GM19395 (cell line): ENCODE results near the gene SPECC1L.

Experiments used
- ATAC-seq: cut with Tn5 transposase; IDR thresholded peaks from one replicate; pipeline ENCODE4 v1.9.1; 2021; ENCODE audit warnings: mild to moderate bottlenecking, moderate library complexity; ENCODE audit not compliant: unreplicated experiment

The SPECC1L gene

DNA sequence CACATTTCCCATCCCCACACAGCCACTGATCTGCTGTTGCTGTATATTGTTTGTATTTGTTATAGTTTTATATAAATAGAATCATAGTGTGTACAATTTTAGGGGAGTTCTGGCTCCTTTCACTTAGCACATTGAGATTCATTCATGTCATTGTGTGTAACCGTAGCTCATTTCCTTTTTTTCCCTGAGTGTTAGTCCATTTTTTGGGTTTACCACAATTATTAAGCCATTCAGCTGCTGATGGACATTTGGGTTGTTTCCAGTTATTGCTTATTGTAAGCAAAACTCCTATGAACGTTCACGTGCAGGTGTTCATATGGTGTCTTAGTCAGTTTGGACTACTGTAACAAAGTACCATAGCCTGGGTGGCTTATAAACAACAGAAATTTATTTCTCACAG is 123.2 kb downstream of the SPECC1L start:
- ATAC-seq, result no peak

DNA sequence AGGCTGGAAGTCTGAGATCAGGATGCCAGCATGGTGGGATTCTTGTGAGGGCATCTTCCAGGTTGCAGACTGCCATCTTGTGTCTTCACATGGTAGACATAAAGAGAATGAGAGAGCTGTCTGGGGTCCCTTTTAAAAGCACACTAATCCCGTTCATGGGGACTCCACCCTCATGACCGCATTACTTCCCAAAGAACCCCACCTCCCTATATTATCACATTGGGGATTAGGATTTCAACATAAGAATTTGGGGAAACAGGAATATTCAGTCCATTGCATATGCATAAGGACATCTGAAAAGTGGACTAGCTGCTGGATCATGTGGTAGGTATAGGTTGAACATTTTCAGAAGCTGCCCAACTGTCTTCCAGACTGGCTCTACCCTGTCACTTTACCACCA is 123.6 kb downstream of the SPECC1L start:
- no peak for ATAC-seq

DNA sequence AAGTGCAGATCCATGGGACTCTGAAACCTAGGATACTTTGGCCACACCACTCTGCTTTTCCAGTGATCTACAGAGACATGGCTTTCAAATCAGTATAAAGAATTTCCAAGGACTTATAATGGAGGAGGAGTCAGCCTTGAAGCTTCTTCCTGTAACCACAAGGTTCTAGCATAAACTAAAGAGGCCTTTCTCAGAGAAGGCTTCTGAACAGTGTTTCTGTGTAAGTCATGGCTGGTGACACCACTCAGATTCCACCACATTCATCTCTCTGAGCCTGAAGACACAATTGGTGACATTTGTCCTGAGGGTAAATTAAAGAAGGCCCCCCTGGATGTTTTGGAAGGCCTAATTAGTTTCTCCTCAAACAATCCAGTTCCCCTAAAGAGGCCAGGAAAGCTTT is 127.8 kb downstream of the SPECC1L start:
- no peak for ATAC-seq

DNA sequence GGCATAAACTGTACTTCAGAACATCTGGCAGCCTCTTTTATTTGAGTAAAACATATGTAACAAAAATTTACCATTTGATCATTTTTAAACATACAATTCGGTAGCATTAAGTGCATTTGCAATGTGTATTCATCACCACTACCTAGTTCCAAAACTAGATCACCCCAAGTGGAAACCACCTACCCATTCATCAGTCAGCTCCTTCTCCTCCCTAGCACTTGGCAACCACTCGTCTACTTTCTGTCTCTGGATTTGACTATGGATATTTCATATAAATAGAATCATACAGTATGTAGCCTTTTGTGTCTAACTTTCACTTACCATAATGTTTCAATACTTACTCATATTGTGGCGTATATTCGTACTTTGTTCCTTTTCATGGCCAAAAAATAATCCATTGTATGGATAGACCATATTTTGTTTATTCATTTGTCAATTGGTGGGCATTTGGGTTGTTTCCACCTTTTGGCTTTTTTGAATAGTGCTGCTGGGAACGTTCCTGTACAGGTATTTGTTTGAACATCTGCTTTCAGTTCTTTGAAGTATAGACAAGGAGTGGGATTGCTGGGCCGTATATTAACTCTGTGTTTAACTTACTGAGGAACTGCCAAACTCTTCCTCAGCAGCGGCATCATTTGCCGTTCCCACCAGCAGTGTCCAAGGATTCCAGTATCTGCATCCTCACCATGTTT is 129.5 kb downstream of the SPECC1L start:
- ATAC-seq, result no peak

DNA sequence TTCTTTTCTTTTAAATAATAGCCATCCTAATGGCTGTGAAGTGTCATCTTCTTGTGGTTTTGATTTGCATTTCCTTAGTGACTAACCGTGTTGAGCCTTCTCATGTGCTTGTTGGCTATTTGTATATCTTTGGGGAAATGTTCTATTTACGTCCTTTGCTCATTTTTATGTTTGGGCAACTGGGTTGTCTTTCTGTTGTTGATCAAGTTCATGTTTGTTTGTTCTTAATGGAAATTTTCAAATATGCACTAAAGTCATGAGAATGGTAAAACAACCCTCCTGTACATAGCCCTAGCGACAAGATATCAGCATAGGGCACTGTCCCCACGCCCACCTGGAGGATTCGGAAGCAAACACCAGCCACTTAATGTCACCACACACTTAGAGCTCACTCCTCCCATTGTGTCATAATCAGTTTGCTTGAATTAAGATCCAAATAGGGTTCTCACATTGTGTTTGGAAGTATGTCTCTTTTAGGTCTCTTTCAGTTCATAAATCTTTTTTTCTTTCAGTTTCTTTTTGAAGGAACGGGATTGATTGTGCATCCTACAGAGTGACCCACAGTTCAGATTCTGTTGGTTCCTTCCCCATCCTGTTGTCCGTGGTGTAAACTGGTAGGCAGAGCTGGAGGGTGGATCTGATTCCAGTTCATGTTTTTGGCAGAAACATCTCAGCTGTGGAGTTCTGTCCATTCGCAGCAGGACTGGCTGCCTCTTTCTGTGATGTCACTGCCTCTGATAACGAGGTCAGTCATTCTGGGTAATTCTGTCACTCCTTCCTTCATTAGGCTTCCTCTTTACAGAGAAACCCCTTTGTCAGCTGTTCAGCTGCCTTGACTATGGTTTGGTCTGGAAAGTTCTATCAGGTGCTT is 130.3 kb downstream of the SPECC1L start:
- no peak for ATAC-seq

DNA sequence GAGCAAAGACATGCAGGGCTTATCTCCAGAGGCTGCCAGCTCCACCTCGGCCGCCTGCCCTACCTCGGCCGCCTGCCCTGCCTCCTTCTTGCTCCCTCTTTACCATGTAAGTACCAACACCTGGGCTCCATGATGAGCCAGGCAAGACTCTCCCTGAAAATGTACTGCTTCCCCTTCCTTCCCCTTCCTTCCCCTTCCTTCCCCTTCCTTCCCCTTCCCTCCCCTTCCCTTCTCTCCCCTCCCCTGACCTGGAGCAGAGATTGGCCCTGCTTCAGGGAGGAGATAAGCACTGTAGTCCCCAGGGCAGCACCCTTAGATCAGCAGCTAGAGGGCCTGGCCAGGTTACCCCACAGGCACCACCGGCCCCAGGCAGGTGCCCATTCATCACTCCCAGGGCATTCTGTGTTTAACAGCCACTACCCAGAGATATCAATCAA is 131.3 kb downstream of the SPECC1L start:
- no peak for ATAC-seq

DNA sequence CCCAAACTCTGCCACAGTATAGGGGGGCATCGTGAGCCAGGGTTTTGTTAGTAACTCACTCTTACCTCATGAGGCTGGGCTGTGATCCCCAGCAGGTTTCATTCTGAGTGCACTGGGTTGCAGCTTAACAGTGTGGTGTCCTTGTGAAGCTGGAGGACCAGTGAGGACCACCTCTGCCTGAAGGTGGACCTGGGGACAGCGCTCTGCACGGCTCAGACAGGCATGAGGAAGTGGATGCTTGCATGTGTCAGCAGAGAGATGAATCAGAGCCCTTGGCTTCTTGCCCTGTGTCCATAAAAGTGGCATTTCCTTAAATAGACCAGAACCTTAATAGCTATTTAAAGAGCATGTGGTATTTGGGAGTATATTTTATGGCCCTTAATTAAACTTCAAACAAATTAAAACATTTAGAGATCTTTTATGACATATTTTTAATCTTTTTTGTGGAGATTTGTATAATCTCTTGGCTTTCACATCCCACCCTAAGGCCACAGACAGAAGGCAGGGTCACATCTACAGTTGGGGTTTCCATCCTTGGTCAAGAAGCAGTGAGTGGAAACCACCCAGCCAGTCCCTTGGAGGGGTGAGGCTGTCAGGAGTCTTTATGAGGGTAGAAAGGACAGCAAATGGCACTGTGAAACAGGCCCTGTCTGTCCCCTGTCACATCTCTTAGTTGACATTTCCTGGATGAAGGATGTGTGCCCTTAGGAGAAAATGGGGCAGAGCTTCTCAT is 132.0 kb downstream of the SPECC1L start:
- ATAC-seq, result no peak

DNA sequence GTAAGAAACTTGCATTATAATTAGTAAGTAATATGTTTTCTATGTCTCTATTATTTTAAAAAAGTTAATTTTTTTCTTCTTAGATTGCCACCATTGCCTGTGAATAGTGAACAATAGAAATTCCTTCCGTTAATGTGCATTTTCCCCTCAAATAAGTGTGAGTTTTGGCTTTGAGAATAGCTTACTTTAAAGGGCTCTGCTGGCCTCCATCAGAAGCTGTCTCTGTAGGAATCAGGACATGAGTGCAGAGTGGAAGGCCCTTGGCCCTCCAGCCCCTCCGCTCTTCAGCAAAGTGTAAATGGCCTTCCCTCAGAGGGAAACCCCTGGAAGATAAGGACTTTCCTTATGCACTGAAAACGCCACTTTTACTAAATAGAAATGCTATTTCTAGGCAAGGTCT is 132.7 kb downstream of the SPECC1L start:
- no peak for ATAC-seq

DNA sequence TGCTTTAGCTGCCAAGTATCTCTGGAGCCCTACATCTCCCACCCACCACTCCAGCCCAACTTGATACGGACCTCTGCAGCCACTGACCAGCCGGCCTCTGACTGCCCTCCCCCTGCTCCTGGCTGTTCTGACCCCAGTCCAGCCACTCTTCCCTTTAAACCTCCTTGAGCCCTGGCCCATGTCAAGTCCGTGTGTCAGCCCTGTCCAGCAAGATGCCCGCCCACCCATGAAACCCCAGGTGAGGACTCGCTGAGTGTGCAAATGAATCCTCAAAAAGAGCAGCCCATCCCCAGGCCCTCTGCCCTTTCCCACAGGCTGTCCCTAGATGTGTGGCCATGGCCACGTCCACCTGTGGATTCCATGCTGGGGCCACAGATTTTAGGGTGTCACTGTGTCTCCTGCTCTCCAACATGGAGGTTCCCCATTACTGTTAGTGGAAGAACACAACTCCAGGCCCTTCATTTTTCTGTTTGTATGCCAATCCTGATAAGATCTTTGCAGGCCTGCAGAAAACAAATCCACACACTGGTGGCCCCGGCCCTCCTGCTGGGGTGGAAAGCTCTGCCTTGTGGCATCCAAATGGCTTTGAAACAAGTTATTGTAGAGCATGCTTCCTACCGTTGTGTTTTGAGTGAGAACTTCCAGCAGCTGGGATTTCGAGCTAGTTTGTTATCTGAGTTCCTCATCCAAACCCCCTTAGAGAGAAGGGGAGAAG is 134.1 kb downstream of the SPECC1L start:
- ATAC-seq, result no peak

DNA sequence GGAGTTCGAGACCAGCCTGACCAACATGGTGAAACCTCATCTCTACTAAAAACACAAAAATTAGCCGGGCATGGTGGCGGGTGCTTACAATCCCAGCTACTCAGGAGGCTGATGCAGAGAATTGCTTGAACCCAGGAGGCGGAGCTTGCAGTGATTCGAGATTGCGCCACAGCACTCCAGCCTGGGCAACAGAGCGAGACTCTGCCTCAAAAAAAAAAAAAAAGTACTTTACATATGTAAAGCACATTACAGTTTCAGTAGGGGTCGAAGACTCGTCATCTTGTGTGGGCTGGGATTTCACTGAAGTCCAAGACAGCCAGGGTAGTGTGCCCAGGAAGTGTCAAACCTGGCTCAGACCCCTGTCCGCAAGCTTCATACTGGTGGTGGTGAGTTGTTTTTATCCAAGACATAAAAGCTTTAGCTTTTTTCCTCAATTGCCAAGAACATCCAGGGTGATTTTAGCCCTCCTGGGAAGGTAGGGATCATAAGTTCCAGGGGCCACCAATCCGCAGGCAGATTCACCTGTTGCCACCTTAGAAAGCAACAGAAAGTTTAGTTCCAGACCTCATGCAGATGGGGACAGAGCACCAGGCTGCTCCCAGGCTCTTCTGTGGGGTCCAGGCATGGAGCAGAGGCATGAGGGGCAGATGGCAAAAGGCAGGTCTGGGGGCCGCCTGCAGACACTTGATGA is 135.1 kb downstream of the SPECC1L start:
- no peak for ATAC-seq

DNA sequence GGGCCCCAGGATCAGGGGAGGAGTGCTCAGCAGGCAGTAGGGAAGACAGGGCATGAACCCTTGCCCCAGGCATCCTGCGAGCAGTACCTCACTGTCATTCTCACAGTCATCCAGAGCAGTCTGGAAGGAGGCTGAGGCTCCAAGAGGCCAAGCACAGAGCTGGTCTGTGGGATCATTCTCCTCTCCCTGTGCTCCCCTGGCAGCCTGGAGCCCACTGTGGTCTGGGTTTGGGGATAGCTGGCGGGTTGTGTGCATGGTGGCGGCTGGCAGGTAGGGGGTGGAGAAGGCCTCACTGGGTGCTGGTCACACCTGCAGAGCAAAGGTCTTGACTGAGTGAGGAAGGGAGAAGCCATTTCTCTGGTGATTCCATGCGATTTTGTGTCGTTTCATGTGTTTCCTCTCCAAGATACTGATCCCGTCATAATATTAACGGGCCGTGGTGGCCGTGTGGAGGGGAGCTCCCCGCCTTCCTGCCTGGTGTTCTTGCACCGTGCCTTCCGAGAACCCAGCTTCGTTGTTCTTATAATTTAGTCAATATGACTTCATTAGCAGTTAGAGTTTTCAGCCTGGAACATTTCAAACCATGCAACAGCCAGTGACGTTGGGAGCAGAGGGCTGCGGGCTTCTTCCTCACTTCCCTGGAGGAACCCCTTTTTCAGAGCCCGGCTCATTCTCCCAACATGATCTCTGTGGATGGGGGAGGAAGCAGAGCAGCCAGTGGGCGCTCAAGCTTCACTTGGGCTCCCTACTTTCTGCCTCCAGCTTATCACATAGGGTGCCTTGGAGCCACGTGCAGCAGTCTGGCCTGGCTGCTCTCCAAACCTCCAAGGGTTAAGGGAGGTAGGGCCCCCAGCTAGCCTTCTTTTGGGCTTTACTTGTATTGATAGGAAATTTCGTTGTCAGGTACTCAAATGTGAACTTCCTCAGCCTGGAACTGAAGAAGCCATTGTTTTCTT is 136.0 kb downstream of the SPECC1L start:
- no peak for ATAC-seq

DNA sequence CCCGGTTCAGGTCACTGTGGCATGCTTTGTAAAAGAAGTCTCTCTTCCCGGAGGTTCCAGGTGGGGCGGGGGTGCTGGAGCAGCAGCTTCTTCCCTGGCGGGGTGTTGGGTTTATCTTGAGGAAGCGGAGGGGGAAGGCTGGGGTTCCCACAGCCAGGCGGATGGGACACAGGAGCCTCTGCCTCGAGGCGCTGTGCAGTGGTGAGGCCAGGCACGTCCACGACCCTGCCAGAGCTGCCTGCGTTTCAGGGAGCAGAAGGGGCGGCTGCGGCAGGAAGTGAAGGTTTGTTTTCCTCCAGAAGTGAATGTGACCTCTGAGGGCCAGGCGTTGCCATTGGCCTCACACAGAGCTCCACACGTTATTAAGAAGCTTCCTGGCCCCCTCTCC is 136.6 kb downstream of the SPECC1L start:
- no peak for ATAC-seq

DNA sequence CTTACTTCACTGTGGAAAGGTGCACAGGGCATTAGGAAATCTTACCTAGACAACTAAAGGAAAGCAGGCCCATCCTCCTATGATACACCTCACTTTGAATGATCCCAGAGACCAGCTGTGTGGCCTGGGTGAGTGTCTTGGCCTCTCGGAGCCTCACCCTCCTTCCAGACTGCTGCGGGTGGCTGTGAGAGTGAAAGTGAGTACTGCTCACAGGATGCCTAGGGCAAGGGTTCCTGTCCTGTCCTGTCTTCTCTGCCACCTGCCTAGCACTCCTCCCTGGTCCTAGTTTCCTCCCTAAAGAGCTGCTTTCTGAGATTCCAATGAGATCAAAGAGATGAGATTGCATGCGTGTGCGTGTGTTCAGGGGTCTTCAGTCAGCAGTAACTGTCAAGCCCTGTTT is 137.3 kb downstream of the SPECC1L start:
- ATAC-seq, result no peak

DNA sequence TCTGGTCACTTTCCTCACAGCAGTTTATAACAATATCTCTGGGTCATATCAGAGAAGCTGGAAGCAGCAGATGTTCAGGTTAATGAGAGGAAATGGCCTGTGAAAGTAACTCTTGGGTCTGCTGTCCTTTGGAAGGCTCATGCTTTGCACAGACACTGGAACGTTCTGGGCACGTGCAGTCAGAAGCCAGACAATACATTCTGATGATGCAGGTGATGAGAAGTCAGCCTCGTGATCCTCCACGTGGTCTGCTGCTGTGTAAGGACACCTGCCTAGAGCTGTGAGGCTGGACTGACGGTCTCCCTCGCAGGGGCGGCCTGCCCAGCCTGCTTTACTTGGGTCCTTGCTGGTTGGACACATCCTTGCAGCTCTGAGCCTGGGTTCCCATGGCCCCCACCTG is 138.0 kb downstream of the SPECC1L start:
- no peak for ATAC-seq

DNA sequence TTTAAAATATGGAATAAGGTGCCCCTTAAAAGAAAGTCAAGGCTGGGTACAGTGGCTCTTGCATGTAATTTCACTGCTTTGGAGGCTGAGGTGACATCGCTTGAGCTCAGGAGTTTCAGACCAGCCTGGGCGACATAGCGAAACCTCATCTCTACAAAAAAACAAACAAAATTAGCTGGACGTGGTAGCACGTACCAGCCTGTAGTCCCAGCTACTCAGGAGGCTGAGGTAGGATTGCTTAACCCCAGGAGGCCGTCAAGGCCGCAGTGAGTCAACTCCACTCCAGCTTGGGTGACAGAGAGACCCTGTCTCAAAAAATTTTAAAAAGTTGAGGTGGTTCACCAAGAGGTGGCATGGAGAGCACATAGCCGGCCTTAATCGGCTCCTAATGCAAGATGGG is 139.1 kb downstream of the SPECC1L start:
- ATAC-seq, result no peak

DNA sequence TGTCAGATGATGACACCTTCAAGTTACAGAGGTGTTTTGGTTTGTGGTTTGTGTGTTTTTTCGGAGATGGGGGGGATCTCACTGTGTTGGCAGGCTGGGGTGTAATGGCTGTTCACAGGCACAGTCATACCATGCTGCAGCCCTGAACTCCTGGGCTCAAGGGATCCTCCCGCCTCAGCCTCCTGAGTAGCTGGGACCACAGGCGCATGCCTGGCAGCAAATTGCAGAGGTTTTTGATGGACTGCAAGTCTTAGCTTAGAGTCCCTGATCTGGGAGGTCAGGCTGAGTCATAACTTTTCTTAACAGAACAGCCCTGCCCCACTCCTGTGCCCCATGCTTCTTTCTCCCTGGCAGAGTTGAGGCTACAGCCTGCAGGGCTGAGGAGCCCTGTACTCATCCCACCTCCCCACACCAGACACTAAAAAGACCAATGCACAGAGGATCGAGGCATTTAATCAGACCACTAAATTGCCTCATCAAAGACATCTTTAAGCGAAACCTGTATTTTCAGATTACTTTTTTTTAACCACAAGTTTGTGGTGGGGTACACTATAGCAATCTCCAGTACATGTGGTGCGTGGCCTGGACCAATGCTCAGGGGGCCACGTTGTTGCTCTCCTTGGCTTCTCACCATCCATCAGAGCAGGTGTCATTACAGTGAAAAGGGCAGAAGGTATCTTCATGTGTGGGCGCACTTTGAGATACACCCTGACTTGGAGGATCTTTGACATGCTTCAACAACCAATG is 139.7 kb downstream of the SPECC1L start:
- no peak for ATAC-seq

DNA sequence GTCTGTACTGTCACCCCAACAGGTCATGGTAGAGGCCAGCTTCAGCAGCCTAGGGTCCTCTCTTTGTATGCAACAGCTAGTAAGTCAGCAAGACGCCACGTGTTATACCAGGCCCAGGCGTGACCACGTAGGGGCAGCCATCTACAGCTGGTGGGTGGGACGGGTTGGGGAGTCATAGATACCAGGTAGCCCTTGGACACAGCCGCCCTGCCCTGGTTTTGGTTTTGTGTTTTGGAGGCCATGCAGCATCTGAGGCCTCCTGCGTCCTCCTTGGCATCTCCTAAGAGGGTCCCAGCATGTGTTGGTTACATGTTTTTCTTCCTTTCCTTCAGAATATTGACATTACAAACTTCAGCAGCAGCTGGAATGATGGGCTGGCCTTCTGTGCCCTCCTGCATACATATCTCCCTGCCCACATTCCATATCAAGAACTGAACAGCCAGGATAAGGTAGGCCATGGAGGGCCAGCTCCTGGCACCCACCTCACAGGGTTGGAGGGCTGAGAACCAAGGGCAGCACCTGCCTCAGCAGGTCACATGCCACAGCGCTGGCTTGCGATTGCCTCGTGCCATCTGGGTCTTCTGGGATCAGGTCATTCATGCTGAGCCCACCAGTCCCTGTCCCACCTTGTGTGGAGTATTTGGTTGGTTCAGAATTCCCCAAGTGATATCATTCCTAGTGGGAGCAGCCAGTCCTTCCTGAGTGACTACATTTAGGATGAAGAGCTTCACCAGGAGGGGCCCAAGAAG is 140.8 kb downstream of the SPECC1L start:
- no peak for ATAC-seq

DNA sequence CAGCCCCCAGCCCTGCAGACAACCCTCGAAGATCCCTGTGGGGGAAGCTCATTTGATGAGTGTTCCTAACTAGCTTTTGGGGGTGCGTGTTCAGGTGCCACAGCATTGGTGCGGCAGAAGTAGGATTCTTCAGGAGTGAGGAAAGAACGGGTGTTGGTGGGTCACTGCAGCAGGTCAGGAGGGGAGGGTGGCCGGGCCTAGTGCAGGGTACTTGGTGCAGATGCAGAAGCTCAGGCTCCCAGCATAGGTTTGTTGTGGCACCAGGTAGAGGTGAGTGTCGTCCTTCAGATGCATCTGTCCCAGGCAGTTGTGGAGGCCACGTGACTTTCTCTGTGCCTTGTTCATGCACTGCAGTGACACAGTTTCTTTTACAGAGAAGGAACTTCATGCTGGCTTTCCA is 141.6 kb downstream of the SPECC1L start:
- ATAC-seq, result no peak
